Dermis microvascular lymphatic vessel endothelial cell (primary cell): Measurements from ENCODE around the gene PREP. TPM values are rescaled to one million over a fixed set of nuclear protein-coding genes. Genes with fewer than 3 reads are reported as not detected.

Source experiments
- DNase-seq, 2 donors: peaks; one replicate each; pipeline versions ENCODE4 v3.0.0 to v3.0.0-alpha.2; 2010; ENCODE audit warnings: low read depth in 2 of 2
- total RNA-seq: library from RNA; depleted of rRNA; stranded (reverse); fragments of >200 nt; gene quantifications from 2 replicates; pipeline ENCODE4 v1.2.1, GENCODE V29; 2014

Gene PREP
- total RNA-seq, 1 donor from 2014 or later, result 14.4 TPM

DNA sequence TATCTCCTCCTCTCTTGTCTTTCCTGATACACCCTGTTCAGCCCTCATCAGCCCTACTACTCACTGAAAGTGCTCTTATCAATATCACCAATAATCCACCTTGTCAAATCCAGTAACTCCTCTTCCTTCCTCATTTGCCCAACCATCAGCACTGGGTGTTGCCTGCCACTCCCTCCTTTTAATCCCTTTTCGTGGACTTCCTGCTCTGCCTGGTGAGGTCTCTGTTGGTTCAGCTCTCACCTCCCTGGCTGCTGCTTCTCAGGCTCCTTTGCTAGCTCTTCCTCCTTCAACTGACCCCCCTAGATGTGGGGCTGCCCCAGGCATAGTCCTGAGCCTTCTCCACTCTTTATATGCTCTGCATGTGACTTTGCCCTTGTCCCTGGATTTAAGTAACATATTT lies 92.5 kb downstream of the PREP start:
- no peak for DNase-seq

- DNase-seq, result no peak
Observed at GRCh38 chr6:105308840-105309239, 94.0 kb downstream of the PREP start.

DNA sequence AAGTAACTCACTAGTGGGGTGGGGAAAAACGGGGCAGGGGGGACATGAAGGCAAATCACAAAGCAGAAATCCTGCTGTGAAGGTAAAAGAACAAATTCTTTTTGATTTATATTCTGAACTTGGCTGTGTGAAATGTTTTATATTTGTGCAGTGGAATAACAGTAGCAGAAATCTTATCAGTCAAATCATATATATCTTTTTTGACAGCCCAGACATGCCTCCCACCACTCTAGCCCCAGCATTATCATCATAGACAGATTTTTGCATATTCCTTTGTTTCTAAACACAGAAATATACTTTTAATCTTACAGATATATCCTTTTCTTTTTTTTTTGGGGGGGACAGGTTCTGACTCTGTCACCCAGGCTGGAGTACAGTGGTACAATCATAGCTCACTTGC lies 97.4 kb downstream of the PREP start:
- DNase-seq, result no peak

- DNase-seq, result no peak
Observed at GRCh38 chr6:105304825-105305224, 98.1 kb downstream of the PREP start.

- no peak for DNase-seq
Observed at GRCh38 chr6:105304366-105304765, 98.5 kb downstream of the PREP start.

- DNase-seq, result no peak
Observed at GRCh38 chr6:105302617-105303128, 100.2 kb downstream of the PREP start.

GRCh38 chr6:105301756-105302616 lies 100.9 kb downstream of the PREP start:
- no peak for DNase-seq

- DNase-seq, result no peak
Observed at GRCh38 chr6:105301072-105301503, 101.8 kb downstream of the PREP start.

GRCh38 chr6:105300090-105300489 lies 102.8 kb downstream of the PREP start:
- DNase-seq, result no peak

- DNase-seq, result no peak
Observed at GRCh38 chr6:105294129-105294528, 108.8 kb downstream of the PREP start.

- DNase-seq, result no peak
Observed at GRCh38 chr6:105292689-105293339, 110.1 kb downstream of the PREP start.

GRCh38 chr6:105291525-105291924 lies 111.4 kb downstream of the PREP start:
- DNase-seq, result no peak

DNA sequence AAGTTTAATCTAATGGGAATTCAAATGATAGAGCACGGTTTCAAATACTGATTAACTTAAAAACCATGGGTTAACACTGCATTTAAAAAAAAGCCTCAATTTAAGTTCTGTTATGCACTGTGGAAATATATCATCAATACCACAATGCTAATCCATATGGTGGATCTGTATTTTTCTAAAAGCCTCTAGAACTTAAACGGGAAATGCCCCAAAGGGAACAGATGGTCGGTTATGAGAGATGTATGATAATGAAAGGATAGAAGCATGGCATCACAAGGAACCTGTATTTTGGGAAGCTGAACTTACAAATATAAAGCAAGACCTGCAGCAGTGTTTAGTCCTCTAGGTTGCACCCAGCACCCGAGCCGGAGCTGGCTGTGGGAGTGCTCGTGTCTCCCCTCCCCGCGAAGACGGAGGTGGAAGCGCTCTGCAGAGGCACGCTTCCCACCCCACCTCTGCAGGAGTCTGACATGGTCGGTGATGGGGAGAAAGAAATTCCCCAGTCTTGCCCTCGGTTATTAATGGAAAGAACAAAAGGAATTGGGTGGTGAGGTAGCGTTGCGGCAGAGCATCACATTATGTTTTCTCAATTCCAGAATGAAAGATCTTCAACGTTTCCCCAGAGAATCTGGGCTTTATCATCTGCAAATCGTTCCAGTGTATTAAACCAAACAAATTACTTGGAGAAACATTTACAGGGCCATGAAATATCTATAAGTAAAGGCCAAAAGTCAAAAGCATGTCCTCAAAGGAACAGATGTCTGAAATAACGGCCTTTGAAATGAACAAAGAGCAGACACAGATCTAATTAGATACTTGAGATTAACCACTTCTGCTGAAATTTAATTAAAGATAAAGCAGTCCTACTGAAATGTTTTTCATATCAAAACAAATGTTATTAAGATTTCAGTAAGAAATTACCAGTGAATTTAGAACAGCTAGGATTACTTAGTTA lies 120.0 kb downstream of the PREP start:
- no peak for DNase-seq

- no peak for DNase-seq
Observed at GRCh38 chr6:105280033-105280432, 122.8 kb downstream of the PREP start.

DNA sequence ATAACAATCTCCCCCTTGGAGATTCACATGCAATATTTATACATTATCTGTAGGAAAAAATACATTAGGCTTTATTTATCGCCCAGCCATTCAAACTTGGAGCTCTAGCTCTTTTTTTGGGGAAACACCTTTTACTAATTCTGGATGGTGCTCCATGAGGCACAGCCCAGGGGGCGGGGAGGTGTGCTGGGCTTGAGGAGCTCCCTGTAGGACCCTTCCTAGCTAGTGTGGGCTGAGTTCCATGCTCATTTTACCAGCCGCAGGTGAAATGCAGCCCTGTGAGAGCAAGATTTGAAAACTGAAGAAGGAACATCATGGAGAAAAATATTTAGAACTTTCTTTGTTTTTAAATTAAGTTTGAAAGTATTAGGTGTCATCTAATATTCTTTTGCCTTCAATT lies 123.4 kb downstream of the PREP start:
- DNase-seq, result no peak

DNA sequence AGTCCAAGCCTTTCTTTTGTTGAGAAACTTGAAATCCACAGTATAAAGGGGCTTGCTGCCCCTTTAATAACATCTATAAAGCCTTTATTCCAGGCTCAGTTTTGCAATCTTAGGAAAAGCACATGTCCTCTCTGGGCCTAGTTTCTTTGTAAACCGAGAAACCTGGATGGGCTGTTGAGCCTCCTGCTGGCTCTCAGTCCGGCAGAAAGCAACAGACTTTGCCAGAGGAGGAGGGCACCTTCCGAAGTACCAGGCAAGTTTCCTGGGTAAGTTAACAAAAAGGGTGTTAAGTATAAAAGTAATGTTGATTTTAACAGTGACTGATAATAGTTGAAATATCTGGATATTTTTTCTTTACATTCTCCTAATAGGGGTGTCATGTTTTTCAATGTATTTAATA lies 124.1 kb downstream of the PREP start:
- no peak for DNase-seq

DNA sequence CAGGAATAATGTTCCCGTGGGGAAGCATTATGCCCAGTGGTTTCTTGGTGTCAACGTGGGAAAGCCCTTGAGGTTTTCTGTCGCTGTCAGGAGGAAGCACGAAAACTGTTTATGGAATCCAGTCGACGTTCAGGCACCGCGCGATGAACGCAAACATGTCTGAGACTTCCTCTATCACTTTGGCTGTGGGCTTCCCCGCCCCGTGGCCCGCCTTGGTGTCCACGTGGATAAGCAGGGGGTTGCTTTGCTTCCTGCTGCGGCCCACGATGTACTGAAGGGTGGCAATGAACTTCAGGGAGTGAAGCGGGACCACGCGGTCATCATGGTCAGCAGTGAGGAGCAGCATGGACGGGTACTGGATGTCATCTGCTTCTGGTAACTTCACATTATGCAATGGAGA lies 124.8 kb downstream of the PREP start:
- no peak for DNase-seq

DNA sequence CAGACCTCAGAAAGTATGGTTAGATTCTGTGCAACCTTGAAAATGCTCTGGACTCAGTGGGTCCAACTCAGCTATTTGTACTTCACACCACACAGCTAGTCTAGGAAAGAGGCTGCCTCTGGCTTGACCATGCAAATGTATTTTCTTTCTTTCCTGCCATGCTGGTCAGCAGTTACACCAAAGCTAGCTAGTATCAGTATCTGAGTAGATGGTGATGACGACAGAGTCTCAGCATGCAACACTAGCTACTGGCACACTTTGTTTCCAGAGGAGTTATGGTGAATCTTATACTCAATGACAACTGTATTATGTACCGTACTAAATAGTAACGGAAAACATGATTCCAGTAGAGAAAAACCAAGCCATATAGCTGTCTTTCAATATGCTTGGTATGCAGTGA lies 126.5 kb downstream of the PREP start:
- no peak for DNase-seq

GRCh38 chr6:105275542-105275941 lies 127.3 kb downstream of the PREP start:
- DNase-seq, result no peak

DNA sequence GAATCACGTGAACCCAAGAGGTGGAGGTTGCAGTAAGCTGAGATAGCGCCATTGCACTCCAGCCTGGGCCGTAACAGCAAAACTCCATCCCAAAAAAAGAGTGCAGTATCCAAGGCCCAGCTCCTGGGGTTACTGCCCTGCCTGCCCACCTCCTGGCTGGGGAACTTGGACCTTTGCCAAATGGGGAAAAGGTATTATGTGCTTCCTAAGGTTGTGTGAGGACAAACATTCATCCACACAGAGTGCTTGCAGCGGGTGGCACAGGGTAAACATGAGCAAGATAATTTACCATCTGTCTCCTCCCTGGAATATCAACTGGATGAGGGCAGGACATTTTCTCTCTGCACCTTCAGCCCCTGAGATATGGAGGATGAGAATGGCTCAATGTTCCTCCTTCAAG lies 128.2 kb downstream of the PREP start:
- DNase-seq, result no peak

DNA sequence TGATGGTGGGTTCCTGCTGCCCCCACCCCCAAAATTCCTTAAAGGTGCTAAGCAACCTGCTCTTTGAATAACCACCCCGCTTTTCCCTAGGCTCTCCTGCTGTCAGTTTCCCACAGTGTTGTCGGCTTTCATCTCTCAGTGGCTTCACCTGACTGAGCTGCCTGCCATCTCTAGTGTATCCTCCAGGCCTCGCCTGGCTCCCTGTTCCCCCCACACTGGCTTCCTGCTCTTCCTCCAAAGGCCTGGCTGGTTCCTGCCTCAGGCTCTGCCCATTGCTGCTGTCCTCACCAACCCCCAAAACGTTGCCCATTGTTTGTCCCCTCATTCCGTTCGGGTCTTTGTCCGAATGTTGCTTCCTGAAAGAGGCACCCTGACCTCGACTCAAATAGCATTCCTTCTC lies 129.3 kb downstream of the PREP start:
- no peak for DNase-seq

DNA sequence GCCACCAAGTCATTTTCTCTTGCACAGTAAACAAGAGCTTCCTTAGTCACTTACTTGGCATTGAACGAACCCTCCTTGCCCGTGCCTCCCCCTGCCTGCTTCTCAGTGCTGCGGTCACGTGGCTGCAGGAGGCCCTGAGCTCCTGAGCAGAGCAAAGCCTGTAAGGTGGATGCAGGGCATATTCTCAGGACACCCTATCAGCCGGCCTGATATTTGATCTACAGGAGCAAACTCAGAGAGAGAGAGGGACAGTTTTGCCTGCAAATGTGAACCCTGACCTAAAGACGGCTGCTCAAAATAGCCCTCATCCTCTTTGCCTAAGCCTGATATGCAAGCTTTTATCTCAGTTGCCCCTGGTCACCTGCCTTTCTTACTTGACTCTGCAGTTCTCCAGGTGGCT lies 130.1 kb downstream of the PREP start:
- DNase-seq, result no peak
